Stomach (tissue), 9 donors: ENCODE measurements around the gene RNF26. TPM values are rescaled to one million over a fixed set of nuclear protein-coding genes. Genes with fewer than 3 reads are reported as not detected.
A peak's percentile ranks its signal among the peaks of the same experiment; 100 is the strongest.

Experiments used
- DNase-seq, 2 donors: peaks; one replicate each; pipeline versions ENCODE4 v3.0.0 to v3.0.0-alpha.2; 2013 to 2019
- H3K27ac ChIP-seq, 5 donors: fragments of 200-600 bp in 4 of 5; sonication (generic) in 4 of 5; one replicate each; pipeline ENCODE4 v1.5.1; 2013 to 2019; ENCODE audit warnings: mild to moderate bottlenecking in 1 of 5, moderate library complexity in 1 of 5
- H3K27me3 ChIP-seq, 3 donors: fragments of 200-600 bp; sonication (generic); one replicate each; pipeline ENCODE4 v1.5.1; 2017 to 2019; ENCODE audit warnings: mixed run types in 1 of 3
- H3K36me3 ChIP-seq, 4 donors: fragments of 200-600 bp; sonication (generic); 1 replicate in 3 of 4; 2 replicates in 1 of 4; pipeline ENCODE4 v1.5.1; 2016 to 2019
- H3K4me1 ChIP-seq, 4 donors: fragments of 200-600 bp; sonication (generic); one replicate each; pipeline ENCODE4 v1.5.1; 2016 to 2019
- H3K4me3 ChIP-seq, 4 donors: fragments of 200-600 bp; sonication (generic) in 3 of 4; one replicate each; pipeline ENCODE4 v1.5.1; 2016 to 2019; ENCODE audit warnings: mild to moderate bottlenecking in 1 of 4
- H3K9me3 ChIP-seq, 4 donors: fragments of 200-600 bp; sonication (generic); one replicate each; pipeline ENCODE4 v1.5.1; 2016 to 2019
- CTCF ChIP-seq, 7 experiments: fragments of 450-650 bp in 4 of 7; fragments of 200-600 bp in 3 of 7; sonication (generic) in 3 of 7; IDR thresholded peaks; one replicate each; pipeline ENCODE4 v1.5.1; 2016 to 2019; ENCODE audit warnings: antibody characterized with exemption in 7 of 7, control low read depth in 2 of 7, mild to moderate bottlenecking in 1 of 7
- EP300 ChIP-seq: sonication (generic); formaldehyde crosslinking; IDR thresholded peaks from one replicate; pipeline ENCODE4 v1.6.1; 2017; ENCODE audit warnings: antibody characterized with exemption
- POLR2A ChIP-seq, 4 donors: fragments of 450-650 bp; IDR thresholded peaks; one replicate each; pipeline ENCODE4 v1.6.1; 2016; ENCODE audit warnings: antibody characterized with exemption in 4 of 4, control low read depth in 2 of 4, mild to moderate bottlenecking in 1 of 4, moderate library complexity in 1 of 4
- POLR2AphosphoS5 ChIP-seq, 3 donors: sonication (generic); formaldehyde crosslinking; IDR thresholded peaks; one replicate each; pipeline ENCODE4 v1.6.1; 2016; ENCODE audit warnings: antibody characterized with exemption in 3 of 3
- WGBS, 5 donors: extraction: QIAGEN DNeasy Blood & Tissue Kit in 3 of 5; methylation state at CpG; one replicate each; pipeline versions ENCODE4 v1.1.5 to v1.1.7; 2013 to 2018; 5-methylcytosine and 5-hydroxymethylcytosine counted together
- intact Hi-C: fragments of 100-400 bp; cut with DNase I; formaldehyde crosslinking; loops from one replicate; pipeline ENCODE4 v1.15.1; 2023; ENCODE audit warnings: low total_unique reads
- polyA plus RNA-seq, 3 donors: library from polyadenylated mRNA; stranded (reverse); fragments of 200-250 nt; gene quantifications; one replicate each; pipeline ENCODE4 v1.2.3, GENCODE V29; 2013
- total RNA-seq, 5 donors: library from RNA; depleted of rRNA; stranded (reverse); fragments of >200 nt; gene quantifications; one replicate each; pipeline versions ENCODE4 v1.1.0 to v1.2.3, GENCODE V29; 2014 to 2016
- donor health status: healthy with polysubstance abuse.
- donor health status: Bipolar disorder and iron deficiency.
- donor health status: healthy.

Gene RNF26
- total and polyA plus RNA-seq, 8 donors = 1.3 to 45.8 (median 10.3) TPM; not detected in 1

GRCh38 chr11:119377112-119377901, 43.0 kb downstream of the RNF26 start:
- Histone ChIP-seq H3K4me1 (peaks cover 37 to 88% (median 61%) of the 10 kb centered on the region in 4 donors), H3K27me3 (no peaks in the 10 kb centered on the region), H3K4me3 (no peak overlapping the region), H3K36me3 (no peaks in the 10 kb centered on the region), H3K9me3 (no peaks in the 10 kb centered on the region), H3K27ac (peak overlapping the region in 4 of 5 donors; percentile 77 to 93 (median 81))
- TF ChIP-seq POLR2A (IDR thresholded peaks at IDR 0.05) (no peak), POLR2AphosphoS5 (IDR thresholded peaks at IDR 0.05) (no peak), CTCF (IDR thresholded peaks at IDR 0.05) (no peak), EP300 (no peak)
- DNase-seq = peak in 1 of 2 donors; percentile 28
- intact Hi-C loops = no loop called here
- WGBS, 5 donors = 31 to 52% (median 44%) methylated on average over 11 to 12 of the region's 12 CpGs

GRCh38 chr11:119377961-119378667, 43.8 kb downstream of the RNF26 start:
- Histone ChIP-seq H3K27ac (peak overlapping the region in 3 of 5 donors; percentile 81 to 93 (median 81)), H3K9me3 (no peaks in the 10 kb centered on the region), H3K27me3 (no peaks in the 10 kb centered on the region), H3K36me3 (no peaks in the 10 kb centered on the region), H3K4me1 (peaks cover 39 to 86% (median 63%) of the 10 kb centered on the region in 4 donors), H3K4me3 (no peak overlapping the region)
- 65 to 81% (median 75%) methylated on average over 5 to 6 of the region's 6 CpGs for WGBS, 5 donors
- TF ChIP-seq CTCF (IDR thresholded peaks at IDR 0.05) (no peak), POLR2A (IDR thresholded peaks at IDR 0.05) (no peak), POLR2AphosphoS5 (IDR thresholded peaks at IDR 0.05) (no peak), EP300 (no peak)
- intact Hi-C loops = no loop called here
- DNase-seq = no peak

- TF ChIP-seq POLR2A (IDR thresholded peaks at IDR 0.05) (no peak), EP300 (no peak), CTCF (IDR thresholded peaks at IDR 0.05) (no peak), POLR2AphosphoS5 (IDR thresholded peaks at IDR 0.05) (no peak)
- Histone ChIP-seq H3K36me3 (no peaks in the 10 kb centered on the region), H3K27me3 (no peaks in the 10 kb centered on the region), H3K4me3 (no peak overlapping the region), H3K27ac (peak overlapping the region in 1 of 5 donors; percentile 93), H3K4me1 (peaks cover 39 to 79% (median 60%) of the 10 kb centered on the region in 4 donors), H3K9me3 (no peaks in the 10 kb centered on the region)
- peak in 1 of 2 donors; percentile 18 for DNase-seq
- intact Hi-C loops = no loop called here
- WGBS, 5 donors = 38 to 63% (median 53%) methylated on average over 10 of the region's 10 CpGs
Measured at GRCh38 chr11:119378851-119379465, 44.6 kb downstream of the RNF26 start.

GRCh38 chr11:119380160-119380826, 46.0 kb downstream of the RNF26 start:
- no peak for TF ChIP-seq POLR2AphosphoS5 (IDR thresholded peaks at IDR 0.05)
- no peak for TF ChIP-seq EP300
- no peak for TF ChIP-seq CTCF (IDR thresholded peaks at IDR 0.05)
- no peak for TF ChIP-seq POLR2A (IDR thresholded peaks at IDR 0.05)
- no peaks in the 10 kb centered on the region for H3K27me3 ChIP-seq
- DNase-seq = no peak
- peak overlapping the region in 2 of 4 donors; percentile 47 to 52 for H3K4me3 ChIP-seq
- H3K36me3 ChIP-seq = no peaks in the 10 kb centered on the region
- intact Hi-C loops = loop anchor here (10.0 kb wide), 1 partner anchor 95 kb away; no protein-coding TSS in a partner anchor
- no peaks in the 10 kb centered on the region for H3K9me3 ChIP-seq
- H3K27ac ChIP-seq = peak overlapping the region in 2 of 5 donors; percentile 66 to 85
- H3K4me1 ChIP-seq = peaks cover 30 to 66% (median 47%) of the 10 kb centered on the region in 4 donors
- 67 to 84% (median 81%) methylated on average over 10 to 13 of the region's 13 CpGs for WGBS, 5 donors
